ENCODE results near the gene GPR35.
"Not testable (repeated sequence)": the region's sequence is repeated elsewhere in the genome, so short reads cannot be mapped to it uniquely, and the experiment has no call there.

DNA sequence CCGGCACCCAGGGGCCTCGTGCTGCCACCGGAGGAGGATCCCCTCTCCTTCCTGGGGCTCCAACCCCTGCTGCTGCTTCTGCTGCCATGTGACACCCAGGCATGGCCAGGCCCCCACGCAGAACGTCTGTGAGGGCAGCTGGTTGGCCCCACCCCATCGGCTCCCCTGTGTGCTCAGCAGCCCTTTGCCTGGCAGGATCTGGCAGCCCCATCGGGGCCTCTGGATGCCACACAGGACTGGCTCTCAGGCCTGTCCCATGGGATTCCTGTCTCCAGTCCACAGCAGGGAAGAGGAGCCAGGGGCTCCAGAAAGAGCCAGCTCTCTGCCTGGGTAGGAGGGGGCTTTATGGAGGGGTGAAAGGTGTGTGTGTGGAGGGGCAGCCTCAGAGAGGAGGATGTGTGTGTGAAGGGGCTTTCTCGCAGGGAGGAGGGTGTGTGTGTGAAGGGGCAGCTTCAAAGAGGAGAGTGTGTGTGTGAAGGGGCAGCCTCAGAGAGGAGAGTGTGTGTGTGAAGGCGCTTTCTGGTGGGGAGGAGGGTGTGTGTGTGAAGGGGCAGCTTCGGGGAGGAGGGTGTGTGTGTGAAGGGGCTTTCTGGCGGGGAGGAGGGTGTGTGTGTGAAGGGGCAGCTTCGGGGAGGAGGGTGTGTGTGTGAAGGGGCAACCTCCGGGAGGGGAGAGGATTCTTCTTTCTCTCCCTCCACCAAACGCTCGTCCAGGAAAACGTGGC is 49.3 kb downstream of the GPR35 start:
- TF ChIP-seq, protein P1, sequence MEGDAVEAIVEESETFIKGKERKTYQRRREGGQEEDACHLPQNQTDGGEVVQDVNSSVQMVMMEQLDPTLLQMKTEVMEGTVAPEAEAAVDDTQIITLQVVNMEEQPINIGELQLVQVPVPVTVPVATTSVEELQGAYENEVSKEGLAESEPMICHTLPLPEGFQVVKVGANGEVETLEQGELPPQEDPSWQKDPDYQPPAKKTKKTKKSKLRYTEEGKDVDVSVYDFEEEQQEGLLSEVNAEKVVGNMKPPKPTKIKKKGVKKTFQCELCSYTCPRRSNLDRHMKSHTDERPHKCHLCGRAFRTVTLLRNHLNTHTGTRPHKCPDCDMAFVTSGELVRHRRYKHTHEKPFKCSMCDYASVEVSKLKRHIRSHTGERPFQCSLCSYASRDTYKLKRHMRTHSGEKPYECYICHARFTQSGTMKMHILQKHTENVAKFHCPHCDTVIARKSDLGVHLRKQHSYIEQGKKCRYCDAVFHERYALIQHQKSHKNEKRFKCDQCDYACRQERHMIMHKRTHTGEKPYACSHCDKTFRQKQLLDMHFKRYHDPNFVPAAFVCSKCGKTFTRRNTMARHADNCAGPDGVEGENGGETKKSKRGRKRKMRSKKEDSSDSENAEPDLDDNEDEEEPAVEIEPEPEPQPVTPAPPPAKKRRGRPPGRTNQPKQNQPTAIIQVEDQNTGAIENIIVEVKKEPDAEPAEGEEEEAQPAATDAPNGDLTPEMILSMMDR (IDR thresholded peaks at IDR 0.05) = not testable (repeated sequence)
- TF ChIP-seq POLR2A (IDR thresholded peaks at IDR 0.05) = not testable (repeated sequence)

Measured in Peyer's patch (tissue), 4 donors.